Effector memory CD4-positive, alpha-beta T cell (primary cell): Measurements from ENCODE around the gene ABHD17A.

Experiments used
- DNase-seq, 3 donors: peaks; one replicate each; pipeline ENCODE4 v3.0.0-alpha.2; 2020
- H3K27ac ChIP-seq: 2 replicates; pipeline ENCODE4 v1.7.0; 2013; ENCODE audit warnings: mild to moderate bottlenecking, low read length, moderate library complexity; ENCODE audit not compliant: insufficient read depth, poor library complexity, severe bottlenecking
- H3K27me3 ChIP-seq: replicated peaks from 2 replicates; pipeline ENCODE4 v1.7.0; 2013; ENCODE audit warnings: mild to moderate bottlenecking, low read length; ENCODE audit not compliant: insufficient read depth, control insufficient read depth, poor library complexity, severe bottlenecking
- H3K36me3 ChIP-seq: 2 replicates; pipeline ENCODE4 v1.7.0; 2013; ENCODE audit warnings: mild to moderate bottlenecking, low read length, moderate library complexity; ENCODE audit not compliant: control insufficient read depth, insufficient read depth
- H3K4me1 ChIP-seq: 2 replicates; pipeline ENCODE4 v1.7.0; 2013; ENCODE audit warnings: low read length, mild to moderate bottlenecking; ENCODE audit not compliant: control insufficient read depth, insufficient read depth, poor library complexity, severe bottlenecking
- H3K4me3 ChIP-seq: 2 replicates; pipeline ENCODE4 v1.7.0; 2013; ENCODE audit warnings: low read length, low read depth, mild to moderate bottlenecking; ENCODE audit not compliant: insufficient read depth, poor library complexity, severe bottlenecking
- H3K9me3 ChIP-seq: 2 replicates; pipeline ENCODE4 v1.7.0; 2013; ENCODE audit warnings: mild to moderate bottlenecking, low read length, moderate library complexity; ENCODE audit not compliant: control insufficient read depth

The ABHD17A gene

DNA sequence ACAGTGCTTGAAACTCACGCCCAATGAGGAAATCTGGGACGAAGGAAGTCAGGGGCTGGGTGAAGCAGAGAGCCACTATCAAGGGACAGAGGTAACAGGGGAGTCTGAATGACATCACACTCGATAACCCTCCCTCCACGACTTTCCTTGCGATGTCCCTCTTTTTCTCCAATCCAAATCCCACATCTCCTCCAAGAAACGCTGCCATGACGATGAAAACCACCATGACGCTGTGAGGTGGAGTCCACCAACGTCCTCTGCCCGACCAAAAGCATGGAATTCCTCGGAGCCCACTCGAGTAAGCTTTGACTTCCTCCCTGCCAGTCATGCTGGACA lies 38.0 kb downstream of the ABHD17A start:
- Histone ChIP-seq H3K27me3 (no peaks in the 10 kb centered on the region), H3K27ac (peak overlapping the region; percentile 98), H3K36me3 (peaks cover 15% of the 10 kb centered on the region), H3K4me3 (peak overlapping the region; percentile 86), H3K4me1 (peaks cover 47% of the 10 kb centered on the region), H3K9me3 (no peaks in the 10 kb centered on the region)
- DNase-seq: no peak

DNA sequence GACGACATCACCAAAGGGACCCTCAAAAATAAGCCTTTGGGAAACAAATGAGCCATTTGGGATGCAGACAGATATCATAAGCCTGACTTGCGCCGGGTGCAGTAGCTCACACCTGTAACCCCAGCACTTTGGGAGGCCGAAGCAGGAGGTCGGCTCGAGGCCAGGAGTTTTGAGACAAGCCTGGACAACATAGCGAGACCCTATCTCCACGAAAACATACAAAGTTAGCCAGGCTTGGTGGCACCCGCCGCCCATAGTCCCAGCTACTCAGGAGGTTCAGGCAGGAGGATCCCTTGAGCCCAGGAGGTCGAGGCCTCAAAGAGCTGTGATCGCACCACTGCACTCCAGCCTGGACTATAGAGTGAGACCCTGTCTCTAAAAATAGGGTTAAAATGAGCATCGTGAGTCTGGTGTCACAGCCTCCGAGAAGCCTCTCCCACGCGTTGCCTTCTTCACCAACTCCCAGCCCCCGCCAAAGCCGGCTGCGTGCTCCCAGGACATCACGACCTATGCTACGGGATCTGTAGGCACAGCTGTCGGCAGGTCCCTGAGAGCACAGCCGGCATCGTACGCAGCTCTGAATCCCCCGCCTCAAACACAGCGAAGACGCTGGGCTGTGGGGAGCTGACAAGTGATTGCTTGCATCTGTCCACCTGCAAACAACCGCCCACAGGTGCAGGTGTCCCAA lies 38.6 kb downstream of the ABHD17A start:
- Histone ChIP-seq H3K4me3 (peak overlapping the region; percentile 86), H3K4me1 (peaks cover 44% of the 10 kb centered on the region), H3K27me3 (no peaks in the 10 kb centered on the region), H3K27ac (peak overlapping the region; percentile 8), H3K9me3 (no peaks in the 10 kb centered on the region), H3K36me3 (peaks cover 15% of the 10 kb centered on the region)
- DNase-seq: no peak

DNA sequence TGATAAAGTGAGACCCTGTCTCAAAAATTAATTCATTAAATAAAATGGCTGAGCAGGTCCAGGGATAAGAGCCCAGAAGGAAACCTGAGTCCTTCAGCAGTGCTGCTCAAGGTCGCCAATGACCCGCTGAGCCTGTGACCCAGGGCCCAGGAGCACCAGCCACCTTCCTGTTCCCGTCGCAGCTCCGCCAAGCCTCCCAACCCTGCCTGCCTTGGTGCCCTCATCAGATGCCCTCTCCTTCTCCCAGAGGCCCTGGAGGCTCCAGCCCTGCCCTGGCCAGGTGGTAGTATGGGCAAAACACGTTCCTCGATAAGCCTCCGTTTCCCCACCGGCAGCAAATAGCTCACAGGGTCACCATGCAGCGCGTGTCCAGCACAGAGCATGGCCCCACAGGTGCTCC lies 39.7 kb downstream of the ABHD17A start:
- H3K4me3 ChIP-seq: no peak overlapping the region
- peaks cover 42% of the 10 kb centered on the region for H3K4me1 ChIP-seq
- peaks cover 15% of the 10 kb centered on the region for H3K36me3 ChIP-seq
- H3K27ac ChIP-seq: no peak overlapping the region
- no peaks in the 10 kb centered on the region for H3K9me3 ChIP-seq
- no peak for DNase-seq
- no peaks in the 10 kb centered on the region for H3K27me3 ChIP-seq

DNA sequence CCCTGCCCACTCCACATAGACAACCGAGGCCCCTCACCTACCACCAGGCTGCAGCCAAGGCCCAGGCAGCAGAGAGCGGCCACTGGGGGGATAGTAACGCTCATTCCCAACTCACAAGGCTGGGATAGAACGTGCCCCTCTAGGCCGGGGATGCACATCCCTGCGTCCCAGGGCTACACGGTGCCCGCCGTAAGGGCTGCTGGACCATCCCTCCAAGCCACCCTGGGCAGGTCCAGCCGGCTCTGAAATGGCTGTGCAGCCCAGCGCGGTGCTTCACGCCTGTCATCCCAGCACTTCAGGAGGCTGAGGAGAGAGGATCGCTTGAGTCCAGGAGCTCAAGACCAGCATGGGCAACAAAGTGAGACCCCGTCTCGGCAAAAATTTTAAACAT lies 40.2 kb downstream of the ABHD17A start:
- Histone ChIP-seq H3K27ac (no peak overlapping the region), H3K36me3 (peaks cover 15% of the 10 kb centered on the region), H3K27me3 (no peaks in the 10 kb centered on the region), H3K4me1 (peaks cover 42% of the 10 kb centered on the region), H3K9me3 (no peaks in the 10 kb centered on the region), H3K4me3 (no peak overlapping the region)
- DNase-seq: no peak

DNA sequence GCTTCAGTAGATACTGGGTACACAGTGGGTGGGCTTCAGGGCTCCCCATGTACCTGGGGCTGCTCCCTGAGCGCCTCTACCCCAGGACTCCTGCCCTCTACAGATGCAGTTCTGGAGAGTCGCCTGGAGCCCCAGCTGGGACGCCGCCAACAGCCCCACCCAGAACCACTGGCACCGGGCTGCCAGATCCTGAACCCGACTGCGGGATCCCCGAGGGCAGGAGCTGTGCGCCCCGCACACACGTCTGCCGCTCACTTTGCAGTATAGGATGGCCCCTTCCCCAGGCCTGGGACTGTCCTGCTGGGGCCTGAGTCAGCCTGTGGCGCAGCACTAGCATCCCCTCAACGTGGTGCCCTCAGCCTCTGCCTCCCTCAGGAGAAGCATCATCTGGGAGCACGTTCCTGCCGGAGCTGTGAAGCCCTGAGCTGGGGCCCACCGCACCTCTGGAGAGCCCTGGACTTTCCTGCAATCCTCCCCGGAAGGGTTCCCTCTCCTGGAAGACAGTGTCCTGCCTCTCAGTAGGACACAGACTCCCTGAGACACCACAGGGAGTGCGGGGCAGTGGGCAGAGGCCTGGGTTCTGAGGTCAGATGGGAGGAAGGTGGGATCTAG lies 40.7 kb downstream of the ABHD17A start:
- no peaks in the 10 kb centered on the region for H3K27me3 ChIP-seq
- H3K27ac ChIP-seq: no peak overlapping the region
- H3K9me3 ChIP-seq: no peaks in the 10 kb centered on the region
- H3K4me3 ChIP-seq: no peak overlapping the region
- peaks cover 19% of the 10 kb centered on the region for H3K36me3 ChIP-seq
- H3K4me1 ChIP-seq: peaks cover 42% of the 10 kb centered on the region
- DNase-seq: no peak

DNA sequence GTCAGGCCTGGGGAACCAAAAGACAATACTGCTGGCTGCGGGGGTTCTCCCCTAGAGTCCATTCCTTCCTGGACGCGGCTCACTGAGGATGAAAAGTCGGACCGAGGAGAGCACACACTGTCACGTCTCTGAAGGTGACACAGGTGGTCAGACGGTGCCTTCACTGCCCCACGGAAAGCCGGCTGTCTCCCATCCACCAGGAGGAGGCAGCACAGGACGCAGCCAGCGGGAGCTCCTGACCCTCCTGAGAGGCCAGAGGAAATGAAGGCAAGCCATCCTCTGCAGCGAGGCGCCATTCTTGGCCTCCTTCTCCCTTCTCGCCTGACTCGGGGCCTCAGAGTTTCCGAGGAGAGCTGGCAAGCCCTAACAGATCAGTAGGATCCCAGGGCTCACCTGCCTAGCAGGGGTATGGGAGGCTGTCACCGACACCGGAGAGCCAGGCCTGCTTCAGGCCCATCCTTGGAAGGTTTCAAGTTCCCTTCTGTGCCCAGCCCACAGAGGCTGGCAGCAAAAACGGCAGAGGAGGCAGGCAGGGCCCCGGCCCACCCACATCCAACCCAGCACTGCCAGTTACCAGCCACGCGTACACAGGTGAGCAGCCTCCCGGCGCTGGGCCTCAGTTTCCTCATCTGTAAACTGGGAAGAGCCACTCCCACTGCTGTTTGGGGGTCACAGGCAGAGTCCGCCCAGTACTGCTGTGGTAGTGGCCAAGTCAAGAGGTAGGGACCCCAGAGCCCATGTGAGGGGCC lies 41.5 kb downstream of the ABHD17A start:
- Histone ChIP-seq H3K4me3 (no peak overlapping the region), H3K9me3 (no peaks in the 10 kb centered on the region), H3K36me3 (peaks cover 25% of the 10 kb centered on the region), H3K4me1 (peaks cover 42% of the 10 kb centered on the region), H3K27ac (no peak overlapping the region), H3K27me3 (no peaks in the 10 kb centered on the region)
- no peak for DNase-seq

DNA sequence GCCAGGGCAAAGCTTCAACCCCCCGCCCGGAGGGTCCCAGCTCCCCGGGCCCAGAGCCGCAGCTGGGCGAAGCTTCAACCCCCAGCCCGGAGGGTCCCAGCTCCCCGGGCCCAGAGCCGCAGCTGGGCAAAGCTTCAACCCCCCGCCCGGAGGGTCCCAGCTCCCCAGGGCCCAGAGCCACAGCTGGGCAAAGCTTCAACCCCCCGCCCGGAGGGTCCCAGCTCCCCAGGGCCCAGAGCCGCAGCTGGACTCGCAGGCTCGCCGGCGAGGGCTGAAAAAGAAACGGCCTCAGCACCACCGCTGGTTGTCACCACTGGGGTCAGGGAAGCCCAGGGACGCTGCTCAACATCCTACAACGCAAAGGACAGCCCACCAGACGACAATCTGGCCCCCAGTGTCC lies 42.2 kb downstream of the ABHD17A start:
- Histone ChIP-seq H3K4me1 (peaks cover 45% of the 10 kb centered on the region), H3K36me3 (peaks cover 25% of the 10 kb centered on the region), H3K9me3 (no peaks in the 10 kb centered on the region), H3K4me3 (no peak overlapping the region), H3K27ac (no peak overlapping the region), H3K27me3 (no peaks in the 10 kb centered on the region)
- no peak for DNase-seq

DNA sequence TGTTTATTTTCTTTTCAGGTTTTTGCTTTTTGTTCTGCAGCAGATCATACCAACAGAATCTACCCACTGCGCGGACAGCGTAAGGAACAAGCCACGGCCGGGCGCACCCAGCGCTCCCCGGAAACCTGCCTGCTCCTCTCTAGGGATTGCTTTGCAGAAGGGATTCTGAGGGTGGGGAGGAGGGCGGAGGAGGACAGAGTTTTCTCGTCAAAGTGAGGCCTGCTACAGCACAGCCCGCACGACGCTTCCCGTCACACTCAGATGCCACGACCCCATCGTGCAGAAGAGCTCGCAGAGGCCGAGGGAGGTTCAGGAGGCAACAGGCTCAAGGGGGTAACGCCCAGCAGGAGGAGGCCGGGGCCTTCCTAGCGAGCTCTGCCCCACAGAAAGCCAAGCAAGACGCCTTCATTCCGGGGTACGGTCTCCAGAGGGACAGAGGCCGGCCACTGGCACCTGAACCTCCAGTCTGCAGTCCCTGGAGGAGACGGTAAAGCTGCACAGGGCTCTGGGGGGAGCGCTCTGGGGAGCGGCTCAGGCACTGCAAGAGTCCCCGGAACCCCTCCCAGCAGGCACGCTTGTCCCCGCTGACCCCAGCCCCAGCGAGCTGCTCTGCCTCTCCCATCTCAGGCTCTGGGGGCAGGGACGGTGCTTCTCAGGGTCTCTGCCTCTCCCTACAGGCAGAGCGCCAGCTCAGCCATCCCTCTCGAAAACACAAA lies 43.9 kb downstream of the ABHD17A start:
- no peaks in the 10 kb centered on the region for H3K9me3 ChIP-seq
- H3K27ac ChIP-seq: no peak overlapping the region
- DNase-seq: no peak
- H3K27me3 ChIP-seq: no peaks in the 10 kb centered on the region
- peaks cover 24% of the 10 kb centered on the region for H3K36me3 ChIP-seq
- peaks cover 32% of the 10 kb centered on the region for H3K4me1 ChIP-seq
- no peak overlapping the region for H3K4me3 ChIP-seq

DNA sequence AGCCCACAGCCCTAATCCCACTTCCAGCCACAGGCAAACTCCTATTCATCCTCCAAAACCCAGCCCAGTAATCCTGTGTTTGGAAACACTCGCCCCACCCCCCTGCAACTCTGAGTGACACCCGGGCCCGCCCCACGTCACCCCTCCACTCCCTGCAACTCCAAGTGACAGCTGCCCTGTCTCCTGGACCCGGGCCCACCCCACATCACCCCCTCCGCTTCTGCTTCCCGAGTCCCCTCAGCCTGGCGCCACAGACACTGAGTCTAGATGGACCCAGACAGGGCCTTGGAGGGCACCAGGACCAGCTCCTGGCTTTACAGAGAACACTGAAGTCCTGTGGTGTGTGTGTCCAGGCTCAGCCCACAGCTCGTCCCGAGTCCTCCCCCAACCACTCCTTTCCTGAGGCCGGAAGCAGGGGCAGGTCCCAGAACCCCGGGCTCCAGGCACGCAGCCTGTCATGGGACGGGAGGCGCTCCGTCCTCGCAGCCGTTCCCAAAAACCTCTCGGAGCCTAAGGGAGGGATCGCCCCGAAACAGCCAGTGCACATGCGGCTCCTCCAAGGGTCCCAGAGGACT lies 44.7 kb downstream of the ABHD17A start:
- H3K4me1 ChIP-seq: peaks cover 24% of the 10 kb centered on the region
- H3K27me3 ChIP-seq: no peaks in the 10 kb centered on the region
- no peak overlapping the region for H3K4me3 ChIP-seq
- H3K27ac ChIP-seq: no peak overlapping the region
- DNase-seq: no peak
- H3K9me3 ChIP-seq: no peaks in the 10 kb centered on the region
- H3K36me3 ChIP-seq: peaks cover 20% of the 10 kb centered on the region
